Thyroid gland (tissue), 4 donors: ENCODE results near the gene MYOG.

Experiments used
- CTCF ChIP-seq, 6 experiments: fragments of 200-600 bp in 3 of 6; fragments of 450-650 bp in 3 of 6; sonication (generic) in 3 of 6; IDR thresholded peaks; one replicate each; pipeline ENCODE4 v1.5.1; 2016 to 2019; ENCODE audit warnings: antibody characterized with exemption in 6 of 6, mild to moderate bottlenecking in 2 of 6, inconsistent platforms in 1 of 6, moderate library complexity in 1 of 6
- POLR2A ChIP-seq, 2 donors: fragments of 450-650 bp; IDR thresholded peaks; one replicate each; pipeline ENCODE4 v1.6.1; 2017; ENCODE audit warnings: antibody characterized with exemption in 2 of 2, mild to moderate bottlenecking in 2 of 2, moderate library complexity in 1 of 2

- TF ChIP-seq CTCF (IDR thresholded peaks at IDR 0.05) (no peak), POLR2A (IDR thresholded peaks at IDR 0.05) (no peak)
Observed at GRCh38 chr1:203095061-203095690, 9.4 kb upstream of the MYOG start.
